Osteocyte (in vitro differentiated cells): Measurements from ENCODE around the gene DCAF15. TPM values are rescaled to one million over a fixed set of nuclear protein-coding genes. Genes with fewer than 3 reads are reported as not detected.
A peak's percentile ranks its signal among the peaks of the same experiment; 100 is the strongest.

Experiments used
- DNase-seq: peaks from one replicate; pipeline ENCODE4 v3.0.0; 2021; ENCODE audit warnings: mixed read lengths; ENCODE audit not compliant: unreplicated experiment; ENCODE audit errors: extremely low spot score
- H3K27ac Mint-ChIP-seq: one replicate; pipeline ENCODE4 v1.8.0; 2021; ENCODE audit warnings: mild to moderate bottlenecking, mixed read lengths; ENCODE audit not compliant: unreplicated experiment
- H3K27me3 Mint-ChIP-seq: one replicate; pipeline ENCODE4 v1.8.0; 2021; ENCODE audit warnings: mixed read lengths; ENCODE audit not compliant: unreplicated experiment
- H3K36me3 Mint-ChIP-seq: one replicate; pipeline ENCODE4 v1.8.0; 2021; ENCODE audit warnings: mixed read lengths; ENCODE audit not compliant: unreplicated experiment
- H3K4me1 Mint-ChIP-seq: one replicate; pipeline ENCODE4 v1.8.0; 2021; ENCODE audit warnings: mixed read lengths; ENCODE audit not compliant: unreplicated experiment
- H3K4me3 Mint-ChIP-seq: one replicate; pipeline ENCODE4 v1.8.0; 2021; ENCODE audit warnings: mild to moderate bottlenecking, moderate library complexity, mixed read lengths; ENCODE audit not compliant: unreplicated experiment
- H3K9me3 Mint-ChIP-seq: one replicate; pipeline ENCODE4 v1.8.0; 2021; ENCODE audit warnings: mixed read lengths; ENCODE audit not compliant: unreplicated experiment
- CTCF ChIP-seq: fragments of 200-600 bp; sonication (generic); IDR thresholded peaks from 2 replicates; pipeline ENCODE4 v1.5.0; 2021; ENCODE audit warnings: antibody characterized with exemption, mild to moderate bottlenecking, moderate library complexity
- total RNA-seq: library from RNA; stranded (reverse); gene quantifications from 2 replicates; pipeline ENCODE4 v1.2.1, GENCODE V29; 2021

The DCAF15 gene
- total RNA-seq, 1 donor from 2014 or later = 29.3 TPM

DNA sequence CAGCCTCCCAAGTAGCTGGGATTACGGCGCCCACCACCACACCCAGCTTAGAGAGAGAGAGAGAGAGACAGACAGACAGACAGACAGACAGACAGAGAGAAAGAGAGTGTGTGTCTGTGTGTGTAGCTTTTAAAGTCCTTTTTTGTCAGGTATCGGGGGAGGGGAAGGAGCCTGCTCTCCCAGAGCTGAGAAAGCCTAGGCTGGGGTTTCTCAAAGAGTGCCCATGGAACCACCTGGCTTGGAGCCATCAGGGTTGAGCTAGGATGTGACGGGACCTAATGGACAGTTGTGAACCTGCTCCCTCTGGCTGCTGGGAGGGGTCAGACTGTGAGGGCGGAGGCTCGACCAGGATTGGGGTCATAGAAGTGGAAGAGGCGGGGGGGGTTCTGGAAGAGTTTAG lies 37.2 kb downstream of the DCAF15 start:
- no peaks in the 10 kb centered on the region for H3K9me3 Mint-ChIP-seq
- H3K27ac Mint-ChIP-seq = no peak overlapping the region
- peaks cover 21% of the 10 kb centered on the region for H3K36me3 Mint-ChIP-seq
- peaks cover 16% of the 10 kb centered on the region for H3K4me1 Mint-ChIP-seq
- H3K27me3 Mint-ChIP-seq = no peaks in the 10 kb centered on the region
- H3K4me3 Mint-ChIP-seq = no peak overlapping the region
- TF ChIP-seq CTCF = no peak
- DNase-seq = no peak

DNA sequence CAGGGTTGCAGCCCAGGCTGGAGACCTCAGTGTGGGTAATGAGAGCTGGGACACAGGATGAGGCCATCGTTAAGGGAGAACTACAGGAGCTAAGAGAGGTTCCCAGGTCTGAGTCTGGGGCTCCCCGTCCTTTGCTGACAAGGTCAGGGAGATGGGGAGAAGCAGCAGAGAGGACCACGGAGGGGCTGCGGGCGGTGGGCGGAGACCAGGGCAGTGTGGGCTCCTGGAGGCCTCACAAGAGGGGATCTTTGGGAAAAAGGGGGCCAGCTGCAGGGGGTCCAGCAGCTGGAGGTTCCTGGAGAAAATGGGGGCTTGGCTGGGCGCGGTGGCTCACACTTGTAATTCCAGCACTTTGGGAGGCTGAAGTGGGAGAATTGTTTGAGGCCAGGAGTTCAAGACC lies 37.8 kb downstream of the DCAF15 start:
- Mint-ChIP-seq H3K4me3 (no peak overlapping the region), H3K27ac (no peak overlapping the region), H3K27me3 (no peaks in the 10 kb centered on the region), H3K9me3 (no peaks in the 10 kb centered on the region), H3K36me3 (peaks cover 21% of the 10 kb centered on the region), H3K4me1 (peaks cover 16% of the 10 kb centered on the region)
- DNase-seq = no peak
- TF ChIP-seq CTCF = no peak

DNA sequence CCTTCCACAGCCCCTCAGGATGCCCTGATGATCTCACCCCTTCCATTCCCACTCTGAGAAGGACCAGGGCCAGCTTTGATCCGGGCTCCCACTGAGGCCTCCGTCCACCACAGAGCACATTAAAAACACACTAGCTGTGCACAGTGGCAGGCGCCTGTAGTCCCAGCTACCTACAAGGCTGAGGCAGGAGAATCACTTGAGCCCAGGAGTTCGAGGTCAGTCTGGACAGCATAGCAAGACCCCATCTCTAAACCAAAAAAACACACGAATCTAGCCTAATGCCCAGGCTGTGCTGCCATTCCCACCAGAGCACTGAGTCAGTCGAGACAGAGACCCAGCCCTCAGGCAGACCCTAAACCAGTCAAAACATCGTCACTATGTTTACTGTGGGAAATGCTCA lies 39.7 kb downstream of the DCAF15 start:
- no peak for TF ChIP-seq CTCF
- H3K9me3 Mint-ChIP-seq = no peaks in the 10 kb centered on the region
- H3K27ac Mint-ChIP-seq = no peak overlapping the region
- H3K36me3 Mint-ChIP-seq = peaks cover 21% of the 10 kb centered on the region
- H3K27me3 Mint-ChIP-seq = no peaks in the 10 kb centered on the region
- no peak overlapping the region for H3K4me3 Mint-ChIP-seq
- DNase-seq = no peak
- H3K4me1 Mint-ChIP-seq = peaks cover 4% of the 10 kb centered on the region

- no peak overlapping the region for H3K4me3 Mint-ChIP-seq
- H3K36me3 Mint-ChIP-seq = peaks cover 20% of the 10 kb centered on the region
- no peak overlapping the region for H3K27ac Mint-ChIP-seq
- no peaks in the 10 kb centered on the region for H3K4me1 Mint-ChIP-seq
- no peak for DNase-seq
- no peaks in the 10 kb centered on the region for H3K9me3 Mint-ChIP-seq
- TF ChIP-seq CTCF = no peak
- no peaks in the 10 kb centered on the region for H3K27me3 Mint-ChIP-seq
Measured at GRCh38 chr19:13993590-13994300, 41.4 kb downstream of the DCAF15 start.

DNA sequence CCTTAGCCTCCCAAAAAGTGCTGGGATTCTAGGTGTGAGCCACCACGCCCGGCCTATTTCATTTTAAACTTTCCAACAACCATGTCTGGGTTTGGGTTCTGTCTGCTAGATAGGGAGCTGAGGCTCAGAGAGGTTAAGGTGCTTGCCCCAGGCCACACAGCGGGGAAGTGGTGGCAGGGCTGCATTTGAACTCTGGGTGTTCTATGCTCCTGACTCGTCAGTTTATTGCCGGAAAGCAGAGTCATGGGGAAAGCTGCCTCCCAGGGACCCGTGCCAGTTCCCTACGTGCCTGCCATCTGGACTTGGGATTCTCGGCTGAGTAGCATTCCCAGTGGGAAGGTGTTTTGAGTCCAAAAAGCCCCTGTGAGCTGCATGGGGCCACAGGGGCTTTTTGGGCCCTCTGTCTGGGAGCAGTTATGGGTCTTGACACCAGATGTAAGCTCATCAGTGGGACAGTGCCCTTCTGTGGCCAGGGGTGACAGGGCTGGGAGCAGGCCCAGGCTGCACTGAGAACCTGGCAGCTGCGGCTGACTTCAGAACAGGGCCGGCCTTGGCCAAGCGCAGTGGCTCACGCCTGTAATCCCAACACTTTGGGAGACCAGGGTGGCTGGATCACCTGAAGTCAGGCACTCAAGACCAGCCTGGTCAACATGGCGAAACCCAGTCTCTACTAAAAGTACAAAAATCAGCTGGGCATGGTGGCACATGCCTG lies 42.9 kb downstream of the DCAF15 start:
- Mint-ChIP-seq H3K4me3 (no peak overlapping the region), H3K4me1 (no peaks in the 10 kb centered on the region), H3K27ac (peak overlapping the region; percentile 18), H3K36me3 (peaks cover 10% of the 10 kb centered on the region), H3K9me3 (no peaks in the 10 kb centered on the region), H3K27me3 (no peaks in the 10 kb centered on the region)
- DNase-seq = no peak
- no peak for TF ChIP-seq CTCF
